OCI-LY7 (cell line): ENCODE data around the gene HNRNPAB.

Experiments
- EZH2phosphoT487 ChIP-seq: fragments of 200-600 bp; sonication (generic); IDR thresholded peaks from 2 replicates; pipeline ENCODE4 v1.6.1; 2018; ENCODE audit warnings: low read depth, borderline replicate concordance, mild to moderate bottlenecking, mixed run types, antibody characterized with exemption, low read length, moderate library complexity, mixed read lengths
- TF ChIP-seq, protein P1 (sequence below): fragments of 200-600 bp; sonication (generic); conservative IDR thresholded peaks from 2 replicates; pipeline ENCODE4 v1.5.1; 2014; ENCODE audit warnings: mild to moderate bottlenecking, antibody characterized with exemption, low read length, moderate library complexity, mixed read lengths

DNA sequence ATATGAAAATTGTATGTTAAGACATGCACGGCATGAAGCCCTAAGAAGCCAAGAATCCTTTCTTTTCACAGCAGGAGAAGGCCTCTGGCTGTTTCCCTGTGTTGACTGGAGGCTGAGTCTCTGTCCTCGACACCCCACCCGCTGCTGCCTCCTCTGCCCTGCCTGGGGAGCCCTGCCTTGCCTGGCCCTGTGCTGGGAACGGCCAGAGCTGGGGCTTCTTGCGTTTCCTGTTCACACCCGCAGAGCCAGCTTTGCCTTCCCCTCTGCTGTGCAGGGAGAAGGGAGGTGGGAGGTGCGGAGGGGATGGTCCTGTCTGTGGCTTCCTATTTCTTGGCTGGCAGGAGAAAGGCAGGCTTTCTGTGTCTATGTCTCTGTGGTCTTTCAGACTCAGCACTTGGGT lies 10.3 kb upstream of the HNRNPAB start:
- TF ChIP-seq EZH2phosphoT487: no peak
- TF ChIP-seq, protein P1, sequence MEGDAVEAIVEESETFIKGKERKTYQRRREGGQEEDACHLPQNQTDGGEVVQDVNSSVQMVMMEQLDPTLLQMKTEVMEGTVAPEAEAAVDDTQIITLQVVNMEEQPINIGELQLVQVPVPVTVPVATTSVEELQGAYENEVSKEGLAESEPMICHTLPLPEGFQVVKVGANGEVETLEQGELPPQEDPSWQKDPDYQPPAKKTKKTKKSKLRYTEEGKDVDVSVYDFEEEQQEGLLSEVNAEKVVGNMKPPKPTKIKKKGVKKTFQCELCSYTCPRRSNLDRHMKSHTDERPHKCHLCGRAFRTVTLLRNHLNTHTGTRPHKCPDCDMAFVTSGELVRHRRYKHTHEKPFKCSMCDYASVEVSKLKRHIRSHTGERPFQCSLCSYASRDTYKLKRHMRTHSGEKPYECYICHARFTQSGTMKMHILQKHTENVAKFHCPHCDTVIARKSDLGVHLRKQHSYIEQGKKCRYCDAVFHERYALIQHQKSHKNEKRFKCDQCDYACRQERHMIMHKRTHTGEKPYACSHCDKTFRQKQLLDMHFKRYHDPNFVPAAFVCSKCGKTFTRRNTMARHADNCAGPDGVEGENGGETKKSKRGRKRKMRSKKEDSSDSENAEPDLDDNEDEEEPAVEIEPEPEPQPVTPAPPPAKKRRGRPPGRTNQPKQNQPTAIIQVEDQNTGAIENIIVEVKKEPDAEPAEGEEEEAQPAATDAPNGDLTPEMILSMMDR: no peak
